GM20000 (cell line): Measurements from ENCODE around the gene CMIP.

Experiments
- DNase-seq: peaks from one replicate; pipeline ENCODE4 v3.0.0; 2012; ENCODE audit warnings: low spot score
- CTCF ChIP-seq: IDR thresholded peaks from 2 replicates; pipeline ENCODE4 v1.5.1; 2012; ENCODE audit warnings: mild to moderate bottlenecking, control low read depth; ENCODE audit errors: extremely low read depth, missing control alignments

CMIP gene

GRCh38 chr16:81436386-81436785, 8.2 kb upstream of the CMIP start:
- TF ChIP-seq CTCF = no peak

GRCh38 chr16:81437865-81438264, 6.7 kb upstream of the CMIP start:
- TF ChIP-seq CTCF = no peak
- no peak for DNase-seq

More at GRCh38 chr16:81436386-81436785, 8.2 kb upstream of the CMIP start:
- DNase-seq = no peak

- TF ChIP-seq CTCF = no peak
- no peak for DNase-seq
These were observed 3.5 kb upstream of the CMIP start for GRCh38 chr16:81440888-81441761.

- TF ChIP-seq CTCF = no peak
- DNase-seq = no peak
These were observed 2.2 kb upstream of the CMIP start for GRCh38 chr16:81442220-81442915.

- TF ChIP-seq CTCF = no peak
- DNase-seq = no peak
These were observed 1.5 kb upstream of the CMIP start for GRCh38 chr16:81442916-81443687.

GRCh38 chr16:81443688-81444447, 740 bp upstream of the CMIP start:
- no peak for DNase-seq
- no peak for TF ChIP-seq CTCF
